H1 (cell line): Measurements from ENCODE around the gene CLP1. TPM values are rescaled to one million over a fixed set of nuclear protein-coding genes. Genes with fewer than 3 reads are reported as not detected.

ENCODE experiments used
- CTCF ChIA-PET: fragments of 300-600 bp; sonication (Branson Sonifier 250); formaldehyde crosslinking; loops from one replicate; lab custom pipeline; 2021; ENCODE audit not compliant: partially characterized antibody; lab: Charles Lee
- POLR2A ChIA-PET: fragments of 300-600 bp; sonication (Branson Sonifier 250); formaldehyde crosslinking; loops from one replicate; lab custom pipeline; 2021; ENCODE audit warnings: inconsistent platforms; ENCODE audit not compliant: partially characterized antibody; lab: Charles Lee
- DNase-seq, 2 experiments: peaks; one replicate each; pipeline versions ENCODE4 v3.0.0 to v3.0.0-alpha.2; 2010 to 2022; ENCODE audit warnings: low spot score in 2 of 2, low read depth in 1 of 2, mixed read lengths in 1 of 2
- FAIRE-seq: peaks from 2 replicates; lab custom pipeline; 2011; peaks lifted over from hg19 to GRCh38; lab: Jason Lieb, UNC
- H2AFZ ChIP-seq: 2 replicates; pipeline ENCODE4 v1.8.1; 2012; ENCODE audit warnings: low read length, inconsistent platforms
- H2AK5ac ChIP-seq: 2 replicates; pipeline ENCODE4 v1.6.1; 2013; ENCODE audit warnings: low read depth, low read length
- H2BK120ac ChIP-seq: replicated peaks from 2 replicates; pipeline ENCODE3; 2013; ENCODE audit warnings: low read depth, low read length, inconsistent platforms
- H2BK12ac ChIP-seq: 2 replicates; pipeline ENCODE4 v1.6.1; 2013; ENCODE audit warnings: low read depth, low read length
- H2BK15ac ChIP-seq: 2 replicates; pipeline ENCODE4 v1.6.1; 2013; ENCODE audit warnings: low read length
- H2BK20ac ChIP-seq: 2 replicates; pipeline ENCODE4 v1.6.1; 2013; ENCODE audit warnings: low read length
- H2BK5ac ChIP-seq: 2 replicates; pipeline ENCODE4 v1.6.1; 2013; ENCODE audit warnings: low read depth, low read length
- H3K14ac ChIP-seq: 2 replicates; pipeline ENCODE4 v1.6.1; 2013; ENCODE audit warnings: inconsistent platforms; ENCODE audit not compliant: insufficient read length
- H3K18ac ChIP-seq: 2 replicates; pipeline ENCODE4 v1.6.1; 2013; ENCODE audit warnings: low read length; ENCODE audit errors: extremely low read depth
- H3K23ac ChIP-seq: 2 replicates; pipeline ENCODE4 v1.6.1; 2013; ENCODE audit warnings: inconsistent platforms; ENCODE audit not compliant: insufficient read length
- H3K23me2 ChIP-seq: 2 replicates; pipeline ENCODE4 v1.6.1; 2013; ENCODE audit warnings: low read depth, low read length
- H3K27ac ChIP-seq: 2 replicates; pipeline ENCODE4 v1.6.1; 2011; ENCODE audit warnings: low read depth, low read length, inconsistent platforms
- H3K27me3 ChIP-seq, 4 experiments: replicated peaks in 1 of 4; 1 replicate in 1 of 4; 2 replicates in 3 of 4; pipeline versions ENCODE4 v1.6.1 to v1.8.1; 2011 to 2013; ENCODE audit warnings: low read length in 3 of 4, mild to moderate bottlenecking in 3 of 4, inconsistent platforms in 2 of 4, mixed read lengths in 2 of 4, moderate library complexity in 1 of 4; ENCODE audit not compliant: control insufficient read depth in 3 of 4, insufficient read depth in 3 of 4; ENCODE audit errors: extremely low read depth in 1 of 4
- H3K36me3 ChIP-seq, 4 experiments: 2 replicates each; pipeline versions ENCODE4 v1.6.1 to v1.8.1; 2011 to 2013; ENCODE audit warnings: mild to moderate bottlenecking in 4 of 4, low read length in 3 of 4, moderate library complexity in 2 of 4, control low read depth in 1 of 4, inconsistent platforms in 1 of 4; ENCODE audit not compliant: insufficient read depth in 4 of 4, control insufficient read depth in 2 of 4
- H3K4ac ChIP-seq: replicated peaks from 2 replicates; pipeline ENCODE3; 2013; ENCODE audit warnings: low read length, low read depth, mixed read lengths, inconsistent platforms; ENCODE audit not compliant: insufficient read length
- H3K4me1 ChIP-seq, 4 experiments: replicated peaks in 1 of 4; 1 replicate in 1 of 4; 2 replicates in 3 of 4; pipeline versions ENCODE4 v1.6.1 to v1.8.1; 2011 to 2013; ENCODE audit warnings: low read length in 3 of 4, inconsistent platforms in 2 of 4, mixed read lengths in 1 of 4; ENCODE audit not compliant: insufficient read depth in 4 of 4, control insufficient read depth in 3 of 4
- H3K4me2 ChIP-seq, 2 experiments: 2 replicates each; pipeline versions ENCODE4 v1.6.1 to v1.8.1; 2011 to 2013; ENCODE audit warnings: low read depth in 2 of 2, low read length in 2 of 2, control low read depth in 1 of 2, inconsistent platforms in 1 of 2, mild to moderate bottlenecking in 1 of 2; ENCODE audit not compliant: insufficient read depth in 1 of 2
- H3K4me3 ChIP-seq, 4 experiments: fragments of 200-600, 300-600 bp in 1 of 4; sonication (generic), shearing (Covaris generic), sonication (Bioruptor Twin) in 1 of 4; 2 replicates each; pipeline versions ENCODE4 v1.5.1 to v1.8.1; 2011 to 2016; ENCODE audit warnings: low read length in 4 of 4, low read depth in 3 of 4, control low read depth in 2 of 4, inconsistent platforms in 2 of 4, mild to moderate bottlenecking in 2 of 4, mixed read lengths in 1 of 4, moderate library complexity in 1 of 4; ENCODE audit not compliant: insufficient read depth in 2 of 4; ENCODE audit errors: extremely low read depth in 1 of 4
- H3K56ac ChIP-seq: replicated peaks from 2 replicates; pipeline ENCODE3; 2013; ENCODE audit warnings: low read depth, mild to moderate bottlenecking, mixed read lengths, low read length, inconsistent platforms; ENCODE audit not compliant: insufficient read length
- H3K79me1 ChIP-seq: 2 replicates; pipeline ENCODE4 v1.6.1; 2013; ENCODE audit warnings: low read depth, low read length, control low read depth
- H3K79me2 ChIP-seq, 2 experiments: 2 replicates each; pipeline versions ENCODE4 v1.6.1 to v1.8.1; 2012 to 2013; ENCODE audit warnings: low read length in 2 of 2, mild to moderate bottlenecking in 2 of 2, inconsistent platforms in 1 of 2; ENCODE audit not compliant: insufficient read depth in 2 of 2, control insufficient read depth in 1 of 2
- H3K9ac ChIP-seq, 4 experiments: replicated peaks in 1 of 4; 1 replicate in 1 of 4; 2 replicates in 3 of 4; pipeline versions ENCODE4 v1.6.1 to v1.8.1; 2011 to 2013; ENCODE audit warnings: low read depth in 3 of 4, low read length in 3 of 4, control low read depth in 2 of 4, mild to moderate bottlenecking in 2 of 4, moderate library complexity in 2 of 4, inconsistent platforms in 1 of 4; ENCODE audit errors: extremely low read depth in 1 of 4
- H3K9me3 ChIP-seq, 2 experiments: 2 replicates each; pipeline versions ENCODE4 v1.6.1 to v1.8.1; 2012 to 2013; ENCODE audit warnings: mild to moderate bottlenecking in 2 of 2, moderate library complexity in 2 of 2, control low read depth in 1 of 2, inconsistent platforms in 1 of 2, low read depth in 1 of 2, low read length in 1 of 2, mixed read lengths in 1 of 2; ENCODE audit not compliant: insufficient read depth in 2 of 2
- H4K20me1 ChIP-seq, 2 experiments: replicated peaks in 1 of 2; 2 replicates each; pipeline versions ENCODE3 to v1.8.1; 2011 to 2013; ENCODE audit warnings: inconsistent platforms in 2 of 2, low read length in 2 of 2, mild to moderate bottlenecking in 1 of 2; ENCODE audit not compliant: insufficient read depth in 2 of 2, control insufficient read depth in 1 of 2
- H4K5ac ChIP-seq: 2 replicates; pipeline ENCODE4 v1.6.1; 2013; ENCODE audit warnings: low read length, low read depth, mixed read lengths, inconsistent platforms; ENCODE audit not compliant: insufficient read length
- H4K8ac ChIP-seq: 2 replicates; pipeline ENCODE4 v1.8.0; 2013; ENCODE audit warnings: mild to moderate bottlenecking, moderate library complexity, low read length, inconsistent platforms; ENCODE audit not compliant: insufficient read depth; ENCODE audit errors: extremely low read depth
- H4K91ac ChIP-seq: replicated peaks from 2 replicates; pipeline ENCODE3; 2013; ENCODE audit warnings: low read length, mixed read lengths, inconsistent platforms; ENCODE audit not compliant: insufficient read length
- CEBPB ChIP-seq: IDR thresholded peaks from 2 replicates; pipeline ENCODE4 v1.6.1; 2012; ENCODE audit warnings: low read depth, low read length
- CHD1 ChIP-seq: IDR thresholded peaks from 2 replicates; pipeline ENCODE4 v1.6.1; 2012; ENCODE audit warnings: low read depth, low read length, improper control_type of control experiment
- CHD2 ChIP-seq: IDR thresholded peaks from 2 replicates; pipeline ENCODE4 v1.6.1; 2012; ENCODE audit warnings: low read length, improper control_type of control experiment
- CTBP2 ChIP-seq: IDR thresholded peaks from 2 replicates; pipeline ENCODE4 v1.7.0; 2011; ENCODE audit warnings: borderline replicate concordance, mild to moderate bottlenecking, moderate library complexity, mixed read lengths, low read length; ENCODE audit not compliant: insufficient read depth, insufficient read length
- EGR1 ChIP-seq: IDR thresholded peaks from 2 replicates; pipeline ENCODE4 v1.6.1; 2011; ENCODE audit warnings: low read depth, low read length, borderline replicate concordance
- HDAC2 ChIP-seq, 2 experiments: fragments of 300-600 bp in 1 of 2; sonication (generic) in 1 of 2; IDR thresholded peaks; 2 replicates each; pipeline ENCODE4 v1.6.1; 2011 to 2012; ENCODE audit warnings: low read depth in 2 of 2, low read length in 2 of 2, mild to moderate bottlenecking in 2 of 2, moderate library complexity in 2 of 2, borderline replicate concordance in 1 of 2, inconsistent platforms in 1 of 2
- KDM1A ChIP-seq: fragments of 200-600, 300-600 bp; sonication (generic); IDR thresholded peaks from 2 replicates; pipeline ENCODE4 v1.7.1; 2016; ENCODE audit warnings: mild to moderate bottlenecking, low read length, borderline replicate concordance
- RAD21 ChIP-seq, 2 experiments: IDR thresholded peaks in 1 of 2; conservative IDR thresholded peaks in 1 of 2; 2 replicates each; pipeline ENCODE4 v1.6.1; 2011; ENCODE audit warnings: low read depth in 2 of 2, low read length in 2 of 2, improper control_type of control experiment in 1 of 2, inconsistent platforms in 1 of 2, mild to moderate bottlenecking in 1 of 2, moderate library complexity in 1 of 2
- SIN3A ChIP-seq, 2 experiments: IDR thresholded peaks in 1 of 2; conservative IDR thresholded peaks in 1 of 2; 2 replicates each; pipeline ENCODE4 v1.6.1; 2011 to 2012; ENCODE audit warnings: low read length in 2 of 2, improper control_type of control experiment in 1 of 2, low read depth in 1 of 2, mild to moderate bottlenecking in 1 of 2
- SP2 ChIP-seq: IDR thresholded peaks from 2 replicates; pipeline ENCODE4 v1.6.1; 2012; ENCODE audit warnings: mild to moderate bottlenecking, low read length, inconsistent platforms
- SUZ12 ChIP-seq: fragments of 200-600 bp; sonication (generic); IDR thresholded peaks from 2 replicates; pipeline ENCODE4 v1.6.1; 2012; ENCODE audit warnings: mild to moderate bottlenecking, inconsistent platforms, low read length, moderate library complexity, mixed read lengths
- TCF12 ChIP-seq: IDR thresholded peaks from 2 replicates; pipeline ENCODE4 v1.6.1; 2011; ENCODE audit warnings: low read depth, mild to moderate bottlenecking, low read length
- WGBS, 2 experiments: shearing (Covaris generic) in 1 of 2; methylation state at CpG; one replicate each; pipeline versions ENCODE4 v1.1.6 to v1.1.7; 2013 to 2015; ENCODE audit warnings: low lambda C conversion rate in 2 of 2, mixed read lengths in 2 of 2, inconsistent platforms in 1 of 2, low coverage in 1 of 2, missing lambda C conversion rate in 1 of 2; ENCODE audit not compliant: insufficient replicate concordance in 2 of 2, insufficient coverage in 1 of 2, insufficient read length in 1 of 2; ENCODE audit errors: extremely low coverage in 1 of 2, missing lambda C conversion rate in 1 of 2; 5-methylcytosine and 5-hydroxymethylcytosine counted together
- polyA plus RNA-seq, 7 experiments: library from polyadenylated mRNA; depleted of rRNA in 3 of 7; stranded (reverse) in 5 of 7; unstranded in 2 of 7; fragments of >200 nt in 5 of 7; fragments of 200-250 nt in 2 of 7; gene quantifications; 1 replicate in 5 of 7; 2 replicates in 1 of 7; 4 replicates in 1 of 7; pipeline versions ENCODE4 v1.2.1 to v1.2.3, GENCODE V29; 2011 to 2013; ENCODE audit warnings: missing spikeins in 2 of 7, mixed read lengths in 2 of 7
- total RNA-seq: library from RNA; stranded (reverse); fragmentation: NEBNext Ultra II Directional; extraction: Animal tissue kit (Norgen Biotek cat#: 25700); gene quantifications from 2 replicates; pipeline ENCODE4 v1.2.1, GENCODE V29; 2021
- TF ChIP-seq, protein P1 (sequence below): IDR thresholded peaks from 2 replicates; pipeline ENCODE4 v1.6.1; 2012; ENCODE audit warnings: inconsistent platforms

CLP1 gene
- total and polyA plus RNA-seq, 2 of the 8 experiments (the other 6 are each of a cell fraction or from before 2014, with no cell fraction given) = 29.4 to 29.9 TPM

- Histone ChIP-seq H4K91ac (no peak overlapping the region), H3K4me1 (no peaks in the 10 kb centered on the region), H3K79me1 (no peaks in the 10 kb centered on the region), H3K23ac (no peak overlapping the region), H2AK5ac (no peak overlapping the region), H4K20me1 (no peaks in the 10 kb centered on the region), H2BK15ac (no peak overlapping the region), H4K8ac (no peak overlapping the region; the same call in 1 of the 2 replicates), H3K9ac (no peak overlapping the region), H3K27me3 (no peaks in the 10 kb centered on the region), H2BK12ac (no peak overlapping the region), H2BK120ac (no peak overlapping the region), H2BK5ac (no peak overlapping the region), H3K56ac (no peak overlapping the region), H4K5ac (no peak overlapping the region), H2AFZ (no peak overlapping the region), H3K14ac (no peak overlapping the region), H3K4me2 (no peak overlapping the region), H2BK20ac (no peak overlapping the region), H3K4ac (no peak overlapping the region), H3K18ac (no peak overlapping the region), H3K9me3 (no peaks in the 10 kb centered on the region), H3K4me3 (no peak overlapping the region), H3K36me3 (peaks cover 25 to 71% (median 56%) of the 10 kb centered on the region in 4 experiments), H3K23me2 (no peaks in the 10 kb centered on the region; the same call in 1 of the 2 replicates), H3K27ac (no peak overlapping the region), H3K79me2 (no peaks in the 10 kb centered on the region)
- WGBS, 2 experiments = 92% methylated on average over 10 of the region's 10 CpGs; no CpG with 5 or more reads in 1 of the 2 experiments
- ChIA-PET CTCF (interaction anchor here (0.8 to 1.7 kb wide), 5 partner anchors 10 to 245 kb away, joined by 3 to 6 read pairs (median 3); no protein-coding TSS in a partner anchor), POLR2A (interaction anchor here (0.9 to 3.6 kb wide), 6 partner anchors 8 to 42 kb away, joined by 3 to 13 read pairs (median 8); partner anchors contain the start of genes MED19 and SELENOH)
- peak in 1 of 2 experiments; percentile 46 for DNase-seq
- no peak for FAIRE-seq
- no peak for TF ChIP-seq CEBPB
- TF ChIP-seq CHD2 = no peak
- no peak for TF ChIP-seq EGR1
- TF ChIP-seq SUZ12 = no peak
- TF ChIP-seq, protein P1, sequence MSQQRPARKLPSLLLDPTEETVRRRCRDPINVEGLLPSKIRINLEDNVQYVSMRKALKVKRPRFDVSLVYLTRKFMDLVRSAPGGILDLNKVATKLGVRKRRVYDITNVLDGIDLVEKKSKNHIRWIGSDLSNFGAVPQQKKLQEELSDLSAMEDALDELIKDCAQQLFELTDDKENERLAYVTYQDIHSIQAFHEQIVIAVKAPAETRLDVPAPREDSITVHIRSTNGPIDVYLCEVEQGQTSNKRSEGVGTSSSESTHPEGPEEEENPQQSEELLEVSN = no peak
- no peak for TF ChIP-seq TCF12
- no peak for TF ChIP-seq CTBP2
- TF ChIP-seq KDM1A = no peak
- no peak for TF ChIP-seq RAD21 (IDR thresholded peaks at IDR 0.05 in 1 of 2, conservative IDR thresholded peaks at IDR 0.05 in 1 of 2; ENCODE audit: low read depth in 2 of 2, low read length in 2 of 2)
- no peak for TF ChIP-seq SP2
- no peak for TF ChIP-seq HDAC2 (IDR thresholded peaks at IDR 0.05; ENCODE audit: borderline replicate concordance in 1 of 2, low read depth in 2 of 2, low read length in 2 of 2)
- no peak for TF ChIP-seq SIN3A (conservative IDR thresholded peaks at IDR 0.05 in 1 of 2, IDR thresholded peaks at IDR 0.05 in 1 of 2; ENCODE audit: low read depth in 1 of 2, low read length in 2 of 2)
- no peak for TF ChIP-seq CHD1
These were observed 42.3 kb downstream of the CLP1 start for GRCh38 chr11:57699813-57700212.
